Liver (tissue), 3 donors: ENCODE results near the gene JAM2.

Experiments used
- HNF4G ChIP-seq: IDR thresholded peaks from 2 replicates; pipeline ENCODE4 v1.6.1; 2016; ENCODE audit warnings: antibody characterized with exemption
- MAX ChIP-seq: IDR thresholded peaks from 2 replicates; pipeline ENCODE4 v1.6.1; 2016; ENCODE audit warnings: antibody characterized with exemption
- RAD21 ChIP-seq, 2 donors: IDR thresholded peaks; 2 replicates each; pipeline ENCODE4 v1.6.1; 2016; ENCODE audit warnings: antibody characterized with exemption in 2 of 2, mild to moderate bottlenecking in 2 of 2
- REST ChIP-seq: IDR thresholded peaks from 2 replicates; pipeline ENCODE4 v1.6.1; 2016; ENCODE audit warnings: antibody characterized with exemption, mild to moderate bottlenecking
- TF ChIP-seq, protein P1 (sequence below): fragments of 150-350 bp; IDR thresholded peaks from 2 replicates; pipeline ENCODE4 v1.5.1; 2017; ENCODE audit warnings: improper control_type of control experiment, low read depth, low read length; ENCODE audit not compliant: missing input control
- TF ChIP-seq, protein P2 (sequence below): IDR thresholded peaks from 2 replicates; pipeline ENCODE4 v1.6.1; 2016; ENCODE audit warnings: antibody characterized with exemption
- donor health status: healthy.
- donor health status: healthy.

DNA sequence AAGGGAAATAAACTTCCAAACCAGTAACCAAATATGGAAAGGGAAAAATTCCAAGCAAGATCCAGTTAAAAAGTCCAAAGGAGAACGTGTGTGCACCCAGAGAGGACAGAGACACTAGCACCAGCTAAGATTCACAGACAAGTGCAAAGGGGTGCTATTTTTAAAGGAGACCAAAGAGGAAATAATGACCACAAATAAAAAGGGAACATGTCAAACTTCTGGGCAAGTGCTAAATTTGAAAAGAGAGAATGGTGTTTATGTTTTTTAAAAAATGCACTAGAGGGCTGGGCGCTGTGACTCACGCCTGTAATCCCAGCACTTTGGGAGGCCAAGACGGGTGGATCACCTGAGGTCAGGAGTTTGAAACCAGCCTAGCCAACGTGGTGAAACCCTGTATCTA, 8.6 kb downstream of the JAM2 start:
- TF ChIP-seq, protein P1, sequence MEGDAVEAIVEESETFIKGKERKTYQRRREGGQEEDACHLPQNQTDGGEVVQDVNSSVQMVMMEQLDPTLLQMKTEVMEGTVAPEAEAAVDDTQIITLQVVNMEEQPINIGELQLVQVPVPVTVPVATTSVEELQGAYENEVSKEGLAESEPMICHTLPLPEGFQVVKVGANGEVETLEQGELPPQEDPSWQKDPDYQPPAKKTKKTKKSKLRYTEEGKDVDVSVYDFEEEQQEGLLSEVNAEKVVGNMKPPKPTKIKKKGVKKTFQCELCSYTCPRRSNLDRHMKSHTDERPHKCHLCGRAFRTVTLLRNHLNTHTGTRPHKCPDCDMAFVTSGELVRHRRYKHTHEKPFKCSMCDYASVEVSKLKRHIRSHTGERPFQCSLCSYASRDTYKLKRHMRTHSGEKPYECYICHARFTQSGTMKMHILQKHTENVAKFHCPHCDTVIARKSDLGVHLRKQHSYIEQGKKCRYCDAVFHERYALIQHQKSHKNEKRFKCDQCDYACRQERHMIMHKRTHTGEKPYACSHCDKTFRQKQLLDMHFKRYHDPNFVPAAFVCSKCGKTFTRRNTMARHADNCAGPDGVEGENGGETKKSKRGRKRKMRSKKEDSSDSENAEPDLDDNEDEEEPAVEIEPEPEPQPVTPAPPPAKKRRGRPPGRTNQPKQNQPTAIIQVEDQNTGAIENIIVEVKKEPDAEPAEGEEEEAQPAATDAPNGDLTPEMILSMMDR: no peak
- TF ChIP-seq, protein P2, sequence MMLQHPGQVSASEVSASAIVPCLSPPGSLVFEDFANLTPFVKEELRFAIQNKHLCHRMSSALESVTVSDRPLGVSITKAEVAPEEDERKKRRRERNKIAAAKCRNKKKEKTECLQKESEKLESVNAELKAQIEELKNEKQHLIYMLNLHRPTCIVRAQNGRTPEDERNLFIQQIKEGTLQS: no peak
- no peak for TF ChIP-seq MAX
- no peak for TF ChIP-seq RAD21 (IDR thresholded peaks at IDR 0.05)
- no peak for TF ChIP-seq REST
- TF ChIP-seq HNF4G: no peak
